ENCODE measurements around the gene LUC7L3. TPM values are rescaled to one million over a fixed set of nuclear protein-coding genes. Genes with fewer than 3 reads are reported as not detected.

LUC7L3 gene
- total RNA-seq, 2 donors from 2014 or later: 122 to 169 TPM

DNA sequence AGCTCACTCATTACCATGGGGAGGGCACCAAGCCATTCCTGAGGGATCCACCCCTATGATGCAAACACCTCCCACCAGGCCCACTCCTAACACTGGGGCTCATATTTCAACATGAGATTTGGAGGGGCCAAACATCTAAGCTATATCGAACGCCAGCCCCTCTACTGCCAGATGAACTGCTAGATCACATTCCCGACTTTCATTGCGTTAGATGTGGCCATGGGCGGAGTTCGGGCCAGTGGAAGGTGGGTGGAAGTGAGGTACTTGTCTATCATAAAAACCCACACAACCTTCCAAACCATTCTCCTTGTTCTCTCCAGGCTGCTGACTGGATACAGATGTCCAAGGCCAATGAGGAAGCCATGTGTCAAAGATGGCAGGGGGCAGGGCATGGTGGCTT lies 75.0 kb downstream of the LUC7L3 start:
- H3K4me3 Mint-ChIP-seq: no peak overlapping the region
- H3K27me3 ChIP-seq (ENCODE audit: control insufficient read depth, insufficient read depth, low read length, poor library complexity, severe bottlenecking): no peaks in the 10 kb centered on the region
- no peaks in the 10 kb centered on the region for H3K9me3 ChIP-seq (ENCODE audit: control insufficient read depth, low read length)
- H3K36me3 Mint-ChIP-seq (ENCODE audit: low read depth): no peaks in the 10 kb centered on the region
- no peak overlapping the region for H3K4me3 ChIP-seq (ENCODE audit: low read length)
- no peak overlapping the region for H3K27ac ChIP-seq (ENCODE audit: low read depth, low read length)
- no peak overlapping the region for H3K27ac Mint-ChIP-seq
- WGBS, 2 experiments (ENCODE audit: insufficient coverage in 1 of 2, insufficient read length in 1 of 2): 93% methylated on average over 5 of the region's 6 CpGs; no CpG with 5 or more reads in 1 of the 2 experiments
- H3K4me1 Mint-ChIP-seq: peaks cover 23% of the 10 kb centered on the region
- TF ChIP-seq, protein P1, sequence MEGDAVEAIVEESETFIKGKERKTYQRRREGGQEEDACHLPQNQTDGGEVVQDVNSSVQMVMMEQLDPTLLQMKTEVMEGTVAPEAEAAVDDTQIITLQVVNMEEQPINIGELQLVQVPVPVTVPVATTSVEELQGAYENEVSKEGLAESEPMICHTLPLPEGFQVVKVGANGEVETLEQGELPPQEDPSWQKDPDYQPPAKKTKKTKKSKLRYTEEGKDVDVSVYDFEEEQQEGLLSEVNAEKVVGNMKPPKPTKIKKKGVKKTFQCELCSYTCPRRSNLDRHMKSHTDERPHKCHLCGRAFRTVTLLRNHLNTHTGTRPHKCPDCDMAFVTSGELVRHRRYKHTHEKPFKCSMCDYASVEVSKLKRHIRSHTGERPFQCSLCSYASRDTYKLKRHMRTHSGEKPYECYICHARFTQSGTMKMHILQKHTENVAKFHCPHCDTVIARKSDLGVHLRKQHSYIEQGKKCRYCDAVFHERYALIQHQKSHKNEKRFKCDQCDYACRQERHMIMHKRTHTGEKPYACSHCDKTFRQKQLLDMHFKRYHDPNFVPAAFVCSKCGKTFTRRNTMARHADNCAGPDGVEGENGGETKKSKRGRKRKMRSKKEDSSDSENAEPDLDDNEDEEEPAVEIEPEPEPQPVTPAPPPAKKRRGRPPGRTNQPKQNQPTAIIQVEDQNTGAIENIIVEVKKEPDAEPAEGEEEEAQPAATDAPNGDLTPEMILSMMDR (conservative IDR thresholded peaks at IDR 0.05): no peak
- no peak for DNase-seq
- peaks cover 5% of the 10 kb centered on the region for H3K4me1 ChIP-seq (ENCODE audit: control insufficient read depth, insufficient read depth, low read length)
- H3K36me3 ChIP-seq (ENCODE audit: control insufficient read depth, insufficient read depth, low read length): no peaks in the 10 kb centered on the region
- no peak overlapping the region for H3K9ac ChIP-seq (ENCODE audit: extremely low read depth, low read length, poor library complexity, severe bottlenecking)
- no peaks in the 10 kb centered on the region for H3K27me3 Mint-ChIP-seq (ENCODE audit: insufficient read depth)
- H3K9me3 Mint-ChIP-seq: no peaks in the 10 kb centered on the region

DNA sequence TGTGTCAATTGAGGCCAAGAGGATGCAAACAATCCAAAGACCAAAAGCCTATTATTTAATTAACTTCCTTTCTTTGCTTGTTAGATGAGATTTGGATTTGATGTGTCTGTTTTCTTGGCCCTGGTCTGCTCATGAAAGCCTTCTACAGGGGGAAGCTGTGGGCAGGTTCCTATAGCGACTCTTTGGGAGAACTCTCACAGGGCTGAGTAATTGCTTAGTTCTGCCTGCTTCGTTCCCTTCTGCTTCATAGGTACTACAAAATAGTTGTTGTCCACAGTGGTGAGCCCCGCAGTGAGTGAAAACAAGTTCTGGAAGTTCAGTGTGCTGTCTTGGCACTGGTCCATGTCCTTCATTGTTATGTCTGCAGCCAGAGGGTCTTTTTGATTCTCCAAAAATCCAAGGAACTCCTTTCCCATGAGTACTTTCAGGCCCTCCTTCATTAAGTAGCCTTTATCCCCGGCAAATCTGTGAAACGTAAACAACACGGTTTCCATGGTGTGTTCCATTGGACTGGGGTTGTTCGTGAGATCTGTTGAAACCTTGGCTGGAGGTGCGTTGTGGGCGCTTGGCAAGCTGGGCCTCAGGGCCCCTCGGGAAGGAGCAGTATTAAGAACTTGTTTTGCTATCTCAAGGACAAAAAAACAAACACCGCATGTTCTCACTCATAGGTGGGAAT lies 77.9 kb downstream of the LUC7L3 start:
- DNase-seq: no peak
- no peaks in the 10 kb centered on the region for H3K36me3 Mint-ChIP-seq (ENCODE audit: low read depth)
- no peaks in the 10 kb centered on the region for H3K27me3 Mint-ChIP-seq (ENCODE audit: insufficient read depth)
- Histone ChIP-seq H3K27me3 (ENCODE audit: control insufficient read depth, insufficient read depth, low read length, poor library complexity, severe bottlenecking) (no peaks in the 10 kb centered on the region), H3K4me3 (ENCODE audit: low read length) (no peak overlapping the region), H3K9me3 (ENCODE audit: control insufficient read depth, low read length) (no peaks in the 10 kb centered on the region), H3K36me3 (ENCODE audit: control insufficient read depth, insufficient read depth, low read length) (no peaks in the 10 kb centered on the region), H3K9ac (ENCODE audit: extremely low read depth, low read length, poor library complexity, severe bottlenecking) (no peak overlapping the region), H3K4me1 (ENCODE audit: control insufficient read depth, insufficient read depth, low read length) (peaks cover 5% of the 10 kb centered on the region), H3K27ac (ENCODE audit: low read depth, low read length) (no peak overlapping the region)
- peaks cover 22% of the 10 kb centered on the region for H3K4me1 Mint-ChIP-seq
- peak overlapping the region; percentile 45 for H3K27ac Mint-ChIP-seq
- H3K9me3 Mint-ChIP-seq: no peaks in the 10 kb centered on the region
- H3K4me3 Mint-ChIP-seq: no peak overlapping the region
- TF ChIP-seq, protein P1 (conservative IDR thresholded peaks at IDR 0.05): no peak
- 86 to 92% methylated on average over 5 to 10 of the region's 11 CpGs for WGBS, 2 experiments (ENCODE audit: insufficient coverage in 1 of 2, insufficient read length in 1 of 2)

DNA sequence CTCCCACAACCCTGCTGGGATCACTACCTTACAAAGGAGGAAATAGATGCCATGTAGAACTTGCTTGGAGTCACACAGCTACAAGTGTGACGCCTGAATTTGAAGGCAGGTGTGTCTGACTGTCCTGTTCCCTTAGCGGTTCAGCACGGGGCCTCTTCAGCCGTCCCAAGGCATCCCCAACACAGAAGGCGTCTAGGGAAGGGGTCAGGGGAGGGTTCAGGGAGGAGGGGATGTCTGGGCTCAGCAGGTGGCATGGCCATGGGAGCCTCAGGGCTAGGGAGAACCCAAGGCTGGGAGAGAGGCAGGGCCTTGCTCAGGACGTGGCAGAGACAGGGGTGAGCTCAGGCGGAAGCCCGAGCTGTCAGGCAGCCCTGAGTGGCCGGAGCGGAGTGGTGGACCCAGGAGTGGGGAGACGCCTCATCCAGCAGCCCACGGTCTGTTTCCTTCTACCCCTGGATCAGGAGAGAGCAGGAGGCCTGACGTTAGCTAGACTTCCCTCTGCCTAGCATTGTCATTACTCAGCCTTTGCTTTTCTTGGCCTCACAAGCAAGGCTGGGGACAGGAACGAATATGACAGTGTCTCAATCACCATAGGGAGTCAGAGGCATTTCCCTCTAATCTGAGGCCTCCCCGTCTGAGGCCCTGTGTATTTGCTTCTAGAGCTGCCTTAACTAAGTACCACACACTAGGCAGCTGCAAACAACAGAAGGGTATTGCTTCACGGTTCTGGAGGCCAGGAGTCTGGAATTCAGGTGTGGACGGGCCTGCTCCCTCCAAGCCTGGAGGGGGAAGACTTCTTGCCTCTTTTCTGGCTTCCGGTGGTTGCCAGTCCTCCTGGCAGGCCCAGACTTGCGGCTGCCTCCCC lies 79.3 kb downstream of the LUC7L3 start:
- H3K4me3 ChIP-seq (ENCODE audit: low read length): no peak overlapping the region
- Mint-ChIP-seq H3K9me3 (no peaks in the 10 kb centered on the region), H3K27me3 (ENCODE audit: insufficient read depth) (no peaks in the 10 kb centered on the region), H3K4me3 (no peak overlapping the region), H3K4me1 (peaks cover 22% of the 10 kb centered on the region), H3K36me3 (ENCODE audit: low read depth) (no peaks in the 10 kb centered on the region), H3K27ac (peak overlapping the region; percentile 48)
- no peak overlapping the region for H3K9ac ChIP-seq (ENCODE audit: extremely low read depth, low read length, poor library complexity, severe bottlenecking)
- 85 to 86% methylated on average over 13 to 19 of the region's 19 CpGs for WGBS, 2 experiments (ENCODE audit: insufficient coverage in 1 of 2, insufficient read length in 1 of 2)
- H3K27me3 ChIP-seq (ENCODE audit: control insufficient read depth, insufficient read depth, low read length, poor library complexity, severe bottlenecking): no peaks in the 10 kb centered on the region
- TF ChIP-seq, protein P1 (conservative IDR thresholded peaks at IDR 0.05): no peak
- H3K4me1 ChIP-seq (ENCODE audit: control insufficient read depth, insufficient read depth, low read length): peaks cover 5% of the 10 kb centered on the region
- H3K27ac ChIP-seq (ENCODE audit: low read depth, low read length): peak overlapping the region; percentile 49
- peak; percentile 70 for DNase-seq
- H3K9me3 ChIP-seq (ENCODE audit: control insufficient read depth, low read length): no peaks in the 10 kb centered on the region
- no peaks in the 10 kb centered on the region for H3K36me3 ChIP-seq (ENCODE audit: control insufficient read depth, insufficient read depth, low read length)

Measured in endodermal cell (in vitro differentiated cells).